Mammary epithelial cell (primary cell): ENCODE results near the gene RALGAPA2.

Source experiments
- CTCF ChIP-seq, 2 donors: IDR thresholded peaks in 1 of 2; conservative IDR thresholded peaks in 1 of 2; 2 replicates each; pipeline ENCODE4 v1.5.1; 2011 to 2012; ENCODE audit warnings: inconsistent platforms in 2 of 2, low read length in 2 of 2, mild to moderate bottlenecking in 2 of 2, control low read depth in 1 of 2, low read depth in 1 of 2; ENCODE audit not compliant: insufficient read depth in 1 of 2; ENCODE audit errors: extremely low read depth in 1 of 2
- EZH2 ChIP-seq: IDR thresholded peaks from 2 replicates; pipeline ENCODE4 v1.6.1; 2012; ENCODE audit warnings: low read length, inconsistent platforms, borderline replicate concordance

GRCh38 chr20:20547876-20548266 is 164.6 kb downstream of the RALGAPA2 start:
- TF ChIP-seq EZH2, result no peak
- no peak for TF ChIP-seq CTCF (conservative IDR thresholded peaks at IDR 0.05 in 1 of 2, IDR thresholded peaks at IDR 0.05 in 1 of 2; ENCODE audit: extremely low read depth in 1 of 2, insufficient read depth in 1 of 2, low read depth in 1 of 2, low read length in 2 of 2)
